Urinary bladder (tissue), 4 donors: Measurements from ENCODE around the gene FBN3. TPM values are rescaled to one million over a fixed set of nuclear protein-coding genes. Genes with fewer than 3 reads are reported as not detected.
"Not testable (repeated sequence)": the region's sequence is repeated elsewhere in the genome, so short reads cannot be mapped to it uniquely, and the experiment has no call there.

Source experiments
- DNase-seq: peaks from one replicate; pipeline ENCODE4 v3.0.0-alpha.2; 2015; ENCODE audit errors: extremely low spot score
- H3K27ac ChIP-seq: one replicate; pipeline ENCODE4 v1.5.1; 2013; ENCODE audit warnings: low read depth, mild to moderate bottlenecking, moderate library complexity
- H3K36me3 ChIP-seq: one replicate; pipeline ENCODE4 v1.6.1; 2013; ENCODE audit warnings: mild to moderate bottlenecking, moderate library complexity; ENCODE audit not compliant: insufficient read depth
- H3K4me1 ChIP-seq: one replicate; pipeline ENCODE4 v1.6.1; 2013; ENCODE audit warnings: mild to moderate bottlenecking, moderate library complexity; ENCODE audit not compliant: insufficient read depth
- H3K4me3 ChIP-seq: one replicate; pipeline ENCODE4 v1.5.1; 2013; ENCODE audit warnings: low read depth, low read length
- WGBS: extraction: QIAGEN DNeasy Blood & Tissue Kit; methylation state at CpG from one replicate; pipeline ENCODE4 v1.1.7; 2013; 5-methylcytosine and 5-hydroxymethylcytosine counted together
- polyA plus RNA-seq: library from polyadenylated mRNA; stranded (reverse); fragments of 200-250 nt; gene quantifications from one replicate; pipeline ENCODE4 v1.2.3, GENCODE V29; 2013
- total RNA-seq: library from RNA; depleted of rRNA; stranded (reverse); fragments of >200 nt; gene quantifications from one replicate; pipeline ENCODE4 v1.2.3, GENCODE V29; 2014
- donor health status: healthy with polysubstance abuse.
- donor health status: healthy.

The FBN3 gene
- total and polyA plus RNA-seq, 2 donors, result 2.3 TPM; not detected in 1

GRCh38 chr19:8033287-8034177, 115.9 kb downstream of the FBN3 start:
- DNase-seq, H3K36me3 ChIP-seq, H3K27ac ChIP-seq, H3K4me3 ChIP-seq, H3K4me1 ChIP-seq: not testable (repeated sequence)
- WGBS, result 52% methylated on average over 22 of the region's 22 CpGs

- 77% methylated on average over 8 of the region's 8 CpGs for WGBS
- no peak overlapping the region for H3K4me3 ChIP-seq
- no peak for DNase-seq
These were observed 118.4 kb downstream of the FBN3 start for GRCh38 chr19:8030960-8031359.

GRCh38 chr19:8028951-8029491, 120.4 kb downstream of the FBN3 start:
- 32% methylated on average over 12 of the region's 12 CpGs for WGBS
- no peaks in the 10 kb centered on the region for H3K4me1 ChIP-seq
- H3K36me3 ChIP-seq, result no peaks in the 10 kb centered on the region
- no peak overlapping the region for H3K27ac ChIP-seq
- H3K4me3 ChIP-seq, result no peak overlapping the region
- no peak for DNase-seq

More at GRCh38 chr19:8030960-8031359, 118.4 kb downstream of the FBN3 start:
- no peak overlapping the region for H3K27ac ChIP-seq
- no peaks in the 10 kb centered on the region for H3K36me3 ChIP-seq
- no peaks in the 10 kb centered on the region for H3K4me1 ChIP-seq

- H3K27ac ChIP-seq, result no peak overlapping the region
- no peak overlapping the region for H3K4me3 ChIP-seq
- no peak for DNase-seq
- no peaks in the 10 kb centered on the region for H3K36me3 ChIP-seq
- 78% methylated on average over 5 of the region's 5 CpGs for WGBS
- no peaks in the 10 kb centered on the region for H3K4me1 ChIP-seq
These were observed 124.1 kb downstream of the FBN3 start for GRCh38 chr19:8025316-8025715.

GRCh38 chr19:8024256-8024655, 125.1 kb downstream of the FBN3 start:
- H3K4me3 ChIP-seq, DNase-seq: not testable (repeated sequence)

GRCh38 chr19:8023371-8023770, 126.0 kb downstream of the FBN3 start:
- no peak overlapping the region for H3K4me3 ChIP-seq
- H3K36me3 ChIP-seq, result no peaks in the 10 kb centered on the region
- WGBS, result 74% methylated on average over 5 of the region's 5 CpGs
- DNase-seq, result no peak
- H3K4me1 ChIP-seq, result no peaks in the 10 kb centered on the region
- no peak overlapping the region for H3K27ac ChIP-seq

More at GRCh38 chr19:8024256-8024655, 125.1 kb downstream of the FBN3 start:
- not testable (repeated sequence) for H3K4me1 ChIP-seq, H3K36me3 ChIP-seq, H3K27ac ChIP-seq
- WGBS, result 96% methylated on average over 3 of the region's 3 CpGs

- H3K4me1 ChIP-seq, result no peaks in the 10 kb centered on the region
- H3K4me3 ChIP-seq, result no peak overlapping the region
- no peak overlapping the region for H3K27ac ChIP-seq
- WGBS, result 79% methylated on average over 13 of the region's 13 CpGs
- H3K36me3 ChIP-seq, result no peaks in the 10 kb centered on the region
- no peak for DNase-seq
These were observed 127.1 kb downstream of the FBN3 start for GRCh38 chr19:8022275-8022674.

GRCh38 chr19:8021374-8021773, 128.0 kb downstream of the FBN3 start:
- no peak for DNase-seq
- no peak overlapping the region for H3K27ac ChIP-seq
- no peak overlapping the region for H3K4me3 ChIP-seq
- H3K4me1 ChIP-seq, result no peaks in the 10 kb centered on the region
- H3K36me3 ChIP-seq, result no peaks in the 10 kb centered on the region
- 82% methylated on average over 8 of the region's 8 CpGs for WGBS

GRCh38 chr19:8020681-8021080, 128.7 kb downstream of the FBN3 start:
- no peak overlapping the region for H3K27ac ChIP-seq
- no peaks in the 10 kb centered on the region for H3K4me1 ChIP-seq
- no peaks in the 10 kb centered on the region for H3K36me3 ChIP-seq
- DNase-seq, result no peak
- H3K4me3 ChIP-seq, result no peak overlapping the region
- 73% methylated on average over 9 of the region's 9 CpGs for WGBS

- DNase-seq, result no peak
- Histone ChIP-seq H3K36me3 (no peaks in the 10 kb centered on the region), H3K27ac (no peak overlapping the region), H3K4me3 (no peak overlapping the region), H3K4me1 (no peaks in the 10 kb centered on the region)
- 71% methylated on average over 14 of the region's 14 CpGs for WGBS
These were observed 131.6 kb downstream of the FBN3 start for GRCh38 chr19:8017808-8018207.

Other genes with a start within 250 kb of the FBN3 start
- gene MAP2K7, start 245.7 kb downstream of the FBN3 start, total RNA-seq, result 9.8 TPM
- gene MAP2K7, start 245.7 kb downstream of the FBN3 start, polyA plus RNA-seq, result 31.0 TPM
- not detected for gene TGFBR3L, start 234.8 kb downstream of the FBN3 start, total RNA-seq
- 2.6 TPM for gene TGFBR3L, start 234.8 kb downstream of the FBN3 start, polyA plus RNA-seq
- 6.8 TPM for gene SNAPC2, start 229.3 kb downstream of the FBN3 start, total RNA-seq
- gene SNAPC2, start 229.3 kb downstream of the FBN3 start, polyA plus RNA-seq, result 55.6 TPM
- 0.63 TPM for gene CTXN1, start 223.5 kb downstream of the FBN3 start, total RNA-seq
- 22.1 TPM for gene CTXN1, start 223.5 kb downstream of the FBN3 start, polyA plus RNA-seq
- gene TIMM44, start 205.9 kb downstream of the FBN3 start, total RNA-seq, result 31.2 TPM
- 60.2 TPM for gene TIMM44, start 205.9 kb downstream of the FBN3 start, polyA plus RNA-seq
- gene ELAVL1, start 144.0 kb downstream of the FBN3 start, total RNA-seq, result 41.1 TPM
- 36.7 TPM for gene ELAVL1, start 144.0 kb downstream of the FBN3 start, polyA plus RNA-seq
- not detected for gene CCL25, start 96.8 kb downstream of the FBN3 start, total RNA-seq
- gene CCL25, start 96.8 kb downstream of the FBN3 start, polyA plus RNA-seq, result not detected
- gene CERS4, start 59.8 kb upstream of the FBN3 start, total RNA-seq, result 18.5 TPM
- 38.6 TPM for gene CERS4, start 59.8 kb upstream of the FBN3 start, polyA plus RNA-seq
- gene CD320, start 158.8 kb upstream of the FBN3 start, total RNA-seq, result 7.9 TPM
- 52.1 TPM for gene CD320, start 158.8 kb upstream of the FBN3 start, polyA plus RNA-seq
- 11.6 TPM for gene NDUFA7, start 171.8 kb upstream of the FBN3 start, total RNA-seq
- gene NDUFA7, start 171.8 kb upstream of the FBN3 start, polyA plus RNA-seq, result 93.1 TPM
- 301 TPM for gene RPS28, start 171.9 kb upstream of the FBN3 start, total RNA-seq
- gene RPS28, start 171.9 kb upstream of the FBN3 start, polyA plus RNA-seq, result 758 TPM
- 8.1 TPM for gene KANK3, start 193.7 kb upstream of the FBN3 start, total RNA-seq
- gene KANK3, start 193.7 kb upstream of the FBN3 start, polyA plus RNA-seq, result 13.0 TPM
- 1.3 TPM for gene ANGPTL4, start 214.6 kb upstream of the FBN3 start, total RNA-seq
- gene ANGPTL4, start 214.6 kb upstream of the FBN3 start, polyA plus RNA-seq, result 14.6 TPM
- 63.9 TPM for gene RAB11B, start 240.8 kb upstream of the FBN3 start, total RNA-seq
- 131 TPM for gene RAB11B, start 240.8 kb upstream of the FBN3 start, polyA plus RNA-seq